CD4-positive, alpha-beta T cell treated with Interleukin-10 for 1 hour (primary cell): Measurements from ENCODE around the gene TFCP2.

Source experiments
- DNase-seq: peaks from one replicate; pipeline ENCODE4 v3.0.0-alpha.2; 2020

Gene TFCP2

GRCh38 chr12:51152953-51153352 lies 20.0 kb downstream of the TFCP2 start:
- DNase-seq = no peak

- DNase-seq = no peak
These were observed 22.2 kb downstream of the TFCP2 start for GRCh38 chr12:51150777-51151176.

GRCh38 chr12:51147309-51147708 lies 25.6 kb downstream of the TFCP2 start:
- DNase-seq = no peak

- no peak for DNase-seq
These were observed 33.6 kb downstream of the TFCP2 start for GRCh38 chr12:51139292-51139844.

- DNase-seq = no peak
These were observed 40.2 kb downstream of the TFCP2 start for GRCh38 chr12:51132693-51133092.

- no peak for DNase-seq
These were observed 41.0 kb downstream of the TFCP2 start for GRCh38 chr12:51131745-51132521.

- DNase-seq = no peak
These were observed 44.0 kb downstream of the TFCP2 start for GRCh38 chr12:51128919-51129318.

- no peak for DNase-seq
These were observed 45.7 kb downstream of the TFCP2 start for GRCh38 chr12:51127050-51127729.

GRCh38 chr12:51126297-51126696 lies 46.6 kb downstream of the TFCP2 start:
- DNase-seq = no peak

GRCh38 chr12:51124504-51124903 lies 48.4 kb downstream of the TFCP2 start:
- no peak for DNase-seq

GRCh38 chr12:51122844-51123243 lies 50.1 kb downstream of the TFCP2 start:
- no peak for DNase-seq

GRCh38 chr12:51118706-51119105 lies 54.2 kb downstream of the TFCP2 start:
- no peak for DNase-seq

- no peak for DNase-seq
These were observed 57.4 kb downstream of the TFCP2 start for GRCh38 chr12:51115533-51115932.

- no peak for DNase-seq
These were observed 64.8 kb downstream of the TFCP2 start for GRCh38 chr12:51108136-51108535.

GRCh38 chr12:51103977-51104376 lies 69.0 kb downstream of the TFCP2 start:
- DNase-seq = no peak

- no peak for DNase-seq
These were observed 74.3 kb downstream of the TFCP2 start for GRCh38 chr12:51098611-51099010.

GRCh38 chr12:51090705-51091229 lies 82.2 kb downstream of the TFCP2 start:
- no peak for DNase-seq

- no peak for DNase-seq
These were observed 85.1 kb downstream of the TFCP2 start for GRCh38 chr12:51087818-51088217.

- no peak for DNase-seq
These were observed 86.0 kb downstream of the TFCP2 start for GRCh38 chr12:51086933-51087332.

GRCh38 chr12:51085757-51086156 lies 87.2 kb downstream of the TFCP2 start:
- DNase-seq = no peak

GRCh38 chr12:51083126-51083833 lies 89.7 kb downstream of the TFCP2 start, which contains the start of gene CSRNP2:
Gene CSRNP2 (minus strand): TSS chr12:51083596. CDS start chr12:51076561, 7,035 bp downstream.
- peak; percentile 97 for DNase-seq

- peak; percentile 30 for DNase-seq
These were observed 90.3 kb downstream of the TFCP2 start for GRCh38 chr12:51082561-51083125.

GRCh38 chr12:51081421-51081820 lies 91.5 kb downstream of the TFCP2 start:
- no peak for DNase-seq
